ENCODE results near the gene NTHL1. TPM values are rescaled to one million over a fixed set of nuclear protein-coding genes. Genes with fewer than 3 reads are reported as not detected.
A peak's percentile ranks its signal among the peaks of the same experiment; 100 is the strongest.

NTHL1 gene
- total and polyA plus RNA-seq, 2 of the 8 experiments (the other 6 are each of a cell fraction or from before 2014, with no cell fraction given), result 70.9 to 150 TPM

- TF ChIP-seq CTCF (IDR thresholded peaks at IDR 0.05; ENCODE audit: control extremely low read depth in 1 of 3, insufficient read depth in 1 of 3, low read depth in 1 of 3, low read length in 3 of 3) (peak in 2 of 3 experiments; percentile 68 to 69; a peak in 3 of 4 replicates), TAF1 (IDR thresholded peaks at IDR 0.05; ENCODE audit: low read depth, low read length) (0 out of 2 replicates have a peak, but pooled peaks have one; percentile 32), ASH2L (IDR thresholded peaks at IDR 0.05; ENCODE audit: low read length) (peak; percentile 6), CBX5 (IDR thresholded peaks at IDR 0.05; ENCODE audit: low read depth, low read length) (no peak), RAD21 (IDR thresholded peaks at IDR 0.05 in 1 of 2, conservative IDR thresholded peaks at IDR 0.05 in 1 of 2; ENCODE audit: low read depth in 2 of 2, low read length in 2 of 2) (peak; percentile 46 to 60), TBP (IDR thresholded peaks at IDR 0.05; ENCODE audit: low read depth, low read length) (peak; percentile 11; the same call in 1 of the 2 replicates), FOSL1 (IDR thresholded peaks at IDR 0.05; ENCODE audit: insufficient read depth, low read depth, low read length) (no peak), KDM4A (IDR thresholded peaks at IDR 0.05; ENCODE audit: low read depth, low read length, severe bottlenecking) (peak; percentile 65), HDAC6 (IDR thresholded peaks at IDR 0.05; ENCODE audit: low read depth, low read length) (no peak), PHF8 (conservative IDR thresholded peaks at IDR 0.05; ENCODE audit: low read depth, low read length) (no peak), JUND (IDR thresholded peaks at IDR 0.05; ENCODE audit: low read length) (no peak), SAP30 (IDR thresholded peaks at IDR 0.05; ENCODE audit: insufficient read depth, insufficient replicate concordance, low read length) (no peak), MAX (IDR thresholded peaks at IDR 0.05) (peak; percentile 69), RBBP5 (IDR thresholded peaks at IDR 0.05; ENCODE audit: borderline replicate concordance, low read depth, low read length) (peak; percentile 73; the same call in 1 of the 2 replicates), CEBPB (IDR thresholded peaks at IDR 0.05; ENCODE audit: low read depth, low read length) (no peak), TCF12 (IDR thresholded peaks at IDR 0.05; ENCODE audit: low read depth, low read length) (0 out of 2 replicates have a peak, but pooled peaks have one; percentile 19), BCL11A (IDR thresholded peaks at IDR 0.05; ENCODE audit: low read depth in 2 of 2, low read length in 2 of 2) (no peak), TAF7 (optimal IDR thresholded peaks at IDR 0.05; ENCODE audit: borderline replicate concordance, low read depth, low read length) (peak; percentile 7)
These were observed 43.3 kb upstream of the NTHL1 start (continued) for GRCh38 chr16:2090777-2091546.

Measured in H1 (cell line).